ENCODE measurements around the gene DEAF1.

DEAF1 gene

DNA sequence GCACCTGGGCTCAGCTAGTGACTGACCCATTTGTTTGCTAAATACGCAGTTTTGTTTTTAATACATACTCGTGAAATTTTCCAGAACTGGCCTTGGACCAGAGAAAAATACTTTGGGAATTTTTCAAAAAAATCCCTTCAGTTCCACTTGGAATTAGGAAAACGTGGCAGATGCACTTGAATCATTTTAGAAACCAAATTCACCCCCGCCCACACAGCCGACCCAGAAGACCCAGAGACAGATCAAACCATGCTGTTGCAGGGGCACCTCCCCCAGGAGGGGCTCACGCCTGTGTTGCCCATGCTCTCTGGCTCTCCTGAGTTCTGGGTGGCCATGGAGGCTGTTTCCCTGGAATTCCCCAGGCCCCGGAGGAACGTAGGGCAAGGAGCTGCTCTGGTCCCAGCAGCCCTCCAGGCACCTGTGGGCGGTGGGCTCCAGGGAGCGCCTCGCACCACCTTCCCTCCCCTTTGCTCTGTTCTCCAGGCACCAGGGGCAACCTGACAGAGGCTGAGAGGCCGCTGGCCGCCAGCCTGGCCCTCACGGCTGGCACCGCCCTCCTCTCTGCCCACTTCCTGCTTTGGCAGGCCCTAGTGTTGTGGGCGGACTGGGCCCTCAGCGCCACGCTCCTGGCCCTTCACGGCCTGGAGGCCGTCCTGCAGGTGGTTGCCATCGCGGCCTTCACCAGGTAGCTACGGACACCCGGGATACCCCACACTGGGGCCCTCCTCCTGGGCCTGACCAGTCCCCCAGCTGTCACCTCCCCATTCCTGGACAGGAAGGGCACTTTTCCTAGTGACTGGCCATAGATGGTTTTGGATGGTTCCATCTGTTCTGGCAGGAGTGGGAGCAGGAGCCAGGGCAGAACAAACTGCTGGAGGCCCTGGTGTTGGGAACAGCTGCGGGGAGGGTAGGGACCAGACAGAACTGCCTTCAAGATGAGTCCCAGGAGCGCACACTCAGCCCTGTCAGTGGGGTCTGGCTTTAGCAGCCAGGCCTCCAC is 7.7 kb upstream of the DEAF1 start:
- TF ChIP-seq, protein P1, sequence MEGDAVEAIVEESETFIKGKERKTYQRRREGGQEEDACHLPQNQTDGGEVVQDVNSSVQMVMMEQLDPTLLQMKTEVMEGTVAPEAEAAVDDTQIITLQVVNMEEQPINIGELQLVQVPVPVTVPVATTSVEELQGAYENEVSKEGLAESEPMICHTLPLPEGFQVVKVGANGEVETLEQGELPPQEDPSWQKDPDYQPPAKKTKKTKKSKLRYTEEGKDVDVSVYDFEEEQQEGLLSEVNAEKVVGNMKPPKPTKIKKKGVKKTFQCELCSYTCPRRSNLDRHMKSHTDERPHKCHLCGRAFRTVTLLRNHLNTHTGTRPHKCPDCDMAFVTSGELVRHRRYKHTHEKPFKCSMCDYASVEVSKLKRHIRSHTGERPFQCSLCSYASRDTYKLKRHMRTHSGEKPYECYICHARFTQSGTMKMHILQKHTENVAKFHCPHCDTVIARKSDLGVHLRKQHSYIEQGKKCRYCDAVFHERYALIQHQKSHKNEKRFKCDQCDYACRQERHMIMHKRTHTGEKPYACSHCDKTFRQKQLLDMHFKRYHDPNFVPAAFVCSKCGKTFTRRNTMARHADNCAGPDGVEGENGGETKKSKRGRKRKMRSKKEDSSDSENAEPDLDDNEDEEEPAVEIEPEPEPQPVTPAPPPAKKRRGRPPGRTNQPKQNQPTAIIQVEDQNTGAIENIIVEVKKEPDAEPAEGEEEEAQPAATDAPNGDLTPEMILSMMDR (conservative IDR thresholded peaks at IDR 0.05; ENCODE audit: low read length) = no peak
- no peak for TF ChIP-seq EZH2phosphoT487 (IDR thresholded peaks at IDR 0.05; ENCODE audit: borderline replicate concordance)
- Histone ChIP-seq H3K9me3 (ENCODE audit: insufficient read depth, low read depth, low read length) (no peaks in the 10 kb centered on the region), H3K79me2 (ENCODE audit: insufficient read depth, low read length) (0 out of 2 replicates have a peak, but pooled peaks cover 3% of the 10 kb centered on the region), H3K4me2 (ENCODE audit: low read depth, low read length, poor library complexity, severe bottlenecking) (no peak overlapping the region), H3K9ac (ENCODE audit: low read depth, low read length, poor library complexity, severe bottlenecking) (peak overlapping the region; percentile 40), H2AFZ (ENCODE audit: low read length) (no peak overlapping the region), H3K4me3 (ENCODE audit: low read length, poor library complexity, severe bottlenecking) (no peak overlapping the region), H3K9me2 (replicated peaks; ENCODE audit: low read depth, low read length) (no peaks in the 10 kb centered on the region), H3K27me3 (ENCODE audit: insufficient read depth, low read length, poor library complexity, severe bottlenecking) (no peaks in the 10 kb centered on the region), H3K4me1 (ENCODE audit: insufficient read depth, low read length, poor library complexity, severe bottlenecking) (peaks cover 35% of the 10 kb centered on the region), H4K20me1 (ENCODE audit: insufficient read depth, low read length, poor library complexity, severe bottlenecking) (no peaks in the 10 kb centered on the region), H3F3A (ENCODE audit: low read depth) (no peaks in the 10 kb centered on the region), H3K36me3 (ENCODE audit: insufficient read depth, low read length) (no peaks in the 10 kb centered on the region)

DNA sequence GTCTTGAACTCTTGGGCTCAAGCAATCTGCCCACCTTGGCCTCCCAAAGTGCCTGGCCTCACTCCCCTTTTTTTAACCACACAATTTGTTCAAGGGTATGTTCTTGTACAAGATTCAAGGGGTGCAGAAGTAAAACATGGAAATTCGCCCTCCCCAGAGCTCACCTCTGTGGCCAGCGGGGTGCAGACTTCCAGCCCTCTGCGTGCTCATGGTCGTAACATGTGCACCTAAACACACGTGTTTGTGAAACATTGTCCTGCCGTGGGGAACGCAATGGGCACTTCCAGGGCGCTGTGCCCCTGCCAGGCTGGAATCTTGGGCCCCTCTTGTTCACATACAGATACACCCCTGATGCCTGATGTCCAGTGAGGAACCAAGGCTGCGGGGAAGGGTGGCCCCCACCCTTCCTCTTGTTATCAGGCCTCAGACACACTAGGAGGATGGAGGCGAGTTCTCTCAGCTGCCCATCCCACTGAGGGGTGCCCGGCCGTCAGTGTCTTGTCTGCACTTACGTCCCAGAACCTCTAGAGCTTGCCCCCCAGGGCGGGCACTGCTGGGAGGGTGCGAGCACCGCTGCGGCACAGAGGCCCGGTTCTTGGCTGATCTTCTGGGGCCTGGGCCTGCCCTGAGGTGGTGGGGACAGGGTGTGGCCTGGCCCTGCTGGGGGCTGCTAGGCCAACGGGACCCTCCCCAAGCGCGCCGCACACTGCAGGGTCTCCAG is 6.9 kb upstream of the DEAF1 start:
- Histone ChIP-seq H3K36me3 (ENCODE audit: insufficient read depth, low read length) (no peaks in the 10 kb centered on the region), H3K9ac (ENCODE audit: low read depth, low read length, poor library complexity, severe bottlenecking) (no peak overlapping the region)

DNA sequence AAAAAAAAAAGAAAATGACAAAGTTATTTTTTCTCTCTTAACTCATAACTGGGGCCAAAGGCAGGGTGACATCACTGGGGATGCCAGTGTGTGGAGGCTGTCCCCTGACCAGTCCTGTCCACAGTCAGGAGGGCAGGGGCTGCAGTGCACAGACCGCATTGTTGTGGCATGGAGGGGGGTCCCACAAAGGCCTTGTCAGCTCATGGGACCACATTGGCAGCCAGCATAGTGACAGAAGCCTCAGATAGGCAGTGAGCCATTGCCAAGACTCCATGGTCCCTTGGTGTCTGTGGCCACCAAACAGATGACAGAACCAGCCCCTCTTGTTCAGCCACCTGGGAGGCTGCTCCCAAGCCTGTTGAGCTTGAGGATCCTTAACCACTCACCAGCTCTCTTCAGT is 4.7 kb upstream of the DEAF1 start:
- Histone ChIP-seq H3K9me2 (replicated peaks; ENCODE audit: low read depth, low read length) (no peaks in the 10 kb centered on the region), H3K79me2 (ENCODE audit: insufficient read depth, low read length) (peaks cover 20% of the 10 kb centered on the region), H3K36me3 (ENCODE audit: insufficient read depth, low read length) (no peaks in the 10 kb centered on the region), H3K4me1 (ENCODE audit: insufficient read depth, low read length, poor library complexity, severe bottlenecking) (peaks cover 43% of the 10 kb centered on the region), H3K4me2 (ENCODE audit: low read depth, low read length, poor library complexity, severe bottlenecking) (no peak overlapping the region), H3K9ac (ENCODE audit: low read depth, low read length, poor library complexity, severe bottlenecking) (no peak overlapping the region), H3F3A (ENCODE audit: low read depth) (0 out of 2 replicates have a peak, but pooled peaks cover 4% of the 10 kb centered on the region), H4K20me1 (ENCODE audit: insufficient read depth, low read length, poor library complexity, severe bottlenecking) (no peaks in the 10 kb centered on the region), H3K4me3 (ENCODE audit: low read length, poor library complexity, severe bottlenecking) (no peak overlapping the region), H3K9me3 (ENCODE audit: insufficient read depth, low read depth, low read length) (no peaks in the 10 kb centered on the region), H2AFZ (ENCODE audit: low read length) (no peak overlapping the region), H3K27me3 (ENCODE audit: insufficient read depth, low read length, poor library complexity, severe bottlenecking) (no peaks in the 10 kb centered on the region)
- TF ChIP-seq, protein P1 (conservative IDR thresholded peaks at IDR 0.05; ENCODE audit: low read length) = no peak
- no peak for TF ChIP-seq EZH2phosphoT487 (IDR thresholded peaks at IDR 0.05; ENCODE audit: borderline replicate concordance)

More for the DNA sequence above, 6.9 kb upstream of the DEAF1 start:
- Histone ChIP-seq H3K79me2 (ENCODE audit: insufficient read depth, low read length) (peaks cover 12% of the 10 kb centered on the region; the same call in 1 of the 2 replicates), H3K9me3 (ENCODE audit: insufficient read depth, low read depth, low read length) (no peaks in the 10 kb centered on the region), H3K4me2 (ENCODE audit: low read depth, low read length, poor library complexity, severe bottlenecking) (no peak overlapping the region), H3F3A (ENCODE audit: low read depth) (0 out of 2 replicates have a peak, but pooled peaks cover 4% of the 10 kb centered on the region), H3K9me2 (replicated peaks; ENCODE audit: low read depth, low read length) (no peaks in the 10 kb centered on the region), H3K4me3 (ENCODE audit: low read length, poor library complexity, severe bottlenecking) (no peak overlapping the region), H2AFZ (ENCODE audit: low read length) (no peak overlapping the region), H3K4me1 (ENCODE audit: insufficient read depth, low read length, poor library complexity, severe bottlenecking) (peaks cover 43% of the 10 kb centered on the region), H4K20me1 (ENCODE audit: insufficient read depth, low read length, poor library complexity, severe bottlenecking) (no peaks in the 10 kb centered on the region), H3K27me3 (ENCODE audit: insufficient read depth, low read length, poor library complexity, severe bottlenecking) (no peaks in the 10 kb centered on the region)
- no peak for TF ChIP-seq EZH2phosphoT487 (IDR thresholded peaks at IDR 0.05; ENCODE audit: borderline replicate concordance)
- TF ChIP-seq, protein P1 (conservative IDR thresholded peaks at IDR 0.05; ENCODE audit: low read length) = no peak
